Mucosa of rectum (tissue), 2 donors: ENCODE data around the gene NDUFS3.

Experiments used
- H3K27ac ChIP-seq, 2 donors: one replicate each; pipeline ENCODE4 v1.7.0; 2013; ENCODE audit warnings: inconsistent platforms in 2 of 2, low read depth in 2 of 2, low read length in 2 of 2
- H3K27me3 ChIP-seq, 2 donors: one replicate each; pipeline ENCODE4 v1.7.0; 2013; ENCODE audit warnings: low read length in 2 of 2; ENCODE audit not compliant: control insufficient read depth in 2 of 2, insufficient read depth in 2 of 2
- H3K36me3 ChIP-seq, 2 donors: one replicate each; pipeline ENCODE4 v1.7.0; 2013; ENCODE audit warnings: low read length in 2 of 2; ENCODE audit not compliant: control insufficient read depth in 2 of 2, insufficient read depth in 2 of 2
- H3K4me1 ChIP-seq, 2 donors: one replicate each; pipeline ENCODE4 v1.7.0; 2013; ENCODE audit warnings: low read length in 2 of 2, mild to moderate bottlenecking in 1 of 2; ENCODE audit not compliant: control insufficient read depth in 2 of 2, insufficient read depth in 2 of 2
- H3K4me3 ChIP-seq, 2 donors: one replicate each; pipeline ENCODE4 v1.7.0; 2013; ENCODE audit warnings: low read length in 2 of 2
- H3K9ac ChIP-seq, 2 donors: one replicate each; pipeline ENCODE4 v1.7.0; 2013; ENCODE audit warnings: low read length in 2 of 2, low read depth in 1 of 2, mild to moderate bottlenecking in 1 of 2
- H3K9me3 ChIP-seq, 2 donors: one replicate each; pipeline ENCODE4 v1.7.0; 2013; ENCODE audit warnings: low read length in 2 of 2; ENCODE audit not compliant: control insufficient read depth in 2 of 2
- donor health status: healthy.
- donor health status: Normal muscosa, but diverticular disease.

The NDUFS3 gene

GRCh38 chr11:47620836-47621378 is 42.0 kb downstream of the NDUFS3 start:
- no peak overlapping the region for H3K27ac ChIP-seq
- H3K9ac ChIP-seq: no peak overlapping the region

DNA sequence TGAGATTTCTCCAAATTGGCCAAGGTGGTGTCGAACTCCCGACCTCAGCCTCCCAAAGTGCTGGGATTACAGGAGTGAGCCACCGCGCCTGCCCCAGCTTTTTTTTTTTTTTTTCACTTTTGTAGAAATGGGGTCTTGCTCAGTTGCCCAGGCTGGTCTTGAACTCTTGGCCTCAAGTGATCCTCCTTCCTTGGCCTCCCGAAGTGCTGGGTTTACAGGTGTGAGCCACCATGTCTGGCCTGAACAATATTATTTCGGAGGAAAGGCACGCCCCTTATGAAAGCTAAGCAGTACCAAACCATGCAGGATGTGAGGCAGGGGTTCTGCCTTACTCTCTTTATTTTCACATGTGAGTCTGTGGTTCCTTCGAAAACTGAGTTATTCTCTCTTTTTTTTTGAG is 47.4 kb downstream of the NDUFS3 start:
- H3K36me3 ChIP-seq: peaks cover 45 to 72% of the 10 kb centered on the region in 2 donors
- no peaks in the 10 kb centered on the region for H3K9me3 ChIP-seq
- no peaks in the 10 kb centered on the region for H3K27me3 ChIP-seq
- no peak overlapping the region for H3K4me3 ChIP-seq
- H3K4me1 ChIP-seq: no peaks in the 10 kb centered on the region
- no peak overlapping the region for H3K27ac ChIP-seq
- no peak overlapping the region for H3K9ac ChIP-seq

More at GRCh38 chr11:47620836-47621378, 42.0 kb downstream of the NDUFS3 start:
- peaks cover 38 to 58% of the 10 kb centered on the region in 2 donors for H3K36me3 ChIP-seq
- no peaks in the 10 kb centered on the region for H3K4me1 ChIP-seq
- no peak overlapping the region for H3K4me3 ChIP-seq
- no peaks in the 10 kb centered on the region for H3K9me3 ChIP-seq
- no peaks in the 10 kb centered on the region for H3K27me3 ChIP-seq

DNA sequence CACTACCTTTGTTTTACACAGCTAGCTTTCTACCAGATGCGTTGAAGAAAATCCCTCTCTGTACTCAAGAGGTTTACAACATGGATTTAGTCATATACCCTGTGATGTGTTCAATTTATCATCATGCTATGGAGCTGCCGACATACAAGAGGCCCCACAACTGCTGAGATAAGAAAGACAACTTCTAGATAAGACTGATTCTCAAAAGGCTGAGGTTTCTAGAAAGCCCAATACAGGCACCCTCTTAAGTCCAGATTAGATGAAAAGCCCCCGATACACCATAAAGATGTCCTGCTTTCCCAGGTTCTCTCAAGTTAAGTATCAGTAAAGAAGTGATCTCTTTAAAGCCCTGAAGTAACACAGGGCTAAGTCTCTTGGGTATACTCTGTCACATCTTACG is 49.2 kb downstream of the NDUFS3 start:
- Histone ChIP-seq H3K27me3 (no peaks in the 10 kb centered on the region), H3K27ac (no peak overlapping the region), H3K9ac (no peak overlapping the region), H3K4me3 (no peak overlapping the region), H3K9me3 (no peaks in the 10 kb centered on the region), H3K36me3 (peaks cover 37 to 57% of the 10 kb centered on the region in 2 donors), H3K4me1 (no peaks in the 10 kb centered on the region)

- no peaks in the 10 kb centered on the region for H3K4me1 ChIP-seq
- H3K27me3 ChIP-seq: no peaks in the 10 kb centered on the region
- no peak overlapping the region for H3K27ac ChIP-seq
- no peaks in the 10 kb centered on the region for H3K9me3 ChIP-seq
- peaks cover 51 to 54% of the 10 kb centered on the region in 2 donors for H3K36me3 ChIP-seq
- no peak overlapping the region for H3K9ac ChIP-seq
- no peak overlapping the region for H3K4me3 ChIP-seq
Observed at GRCh38 chr11:47631473-47631872, 52.6 kb downstream of the NDUFS3 start.
